Measurements from ENCODE around the gene PPP1R17.

The PPP1R17 gene

GRCh38 chr7:31705377-31705776 is 18.4 kb downstream of the PPP1R17 start:
- peaks cover 23% of the 10 kb centered on the region for H3K27me3 ChIP-seq (ENCODE audit: control insufficient read depth, insufficient read depth, low read length)
- H3K27ac ChIP-seq (ENCODE audit: low read length), result no peak overlapping the region
- H3K36me3 ChIP-seq (ENCODE audit: control insufficient read depth, low read depth, low read length), result no peaks in the 10 kb centered on the region
- peaks cover 7% of the 10 kb centered on the region for H3K4me1 ChIP-seq (ENCODE audit: control insufficient read depth, low read depth, low read length)
- no peak overlapping the region for H3K9ac ChIP-seq (ENCODE audit: low read length)
- no peaks in the 10 kb centered on the region for H3K9me3 ChIP-seq (ENCODE audit: control insufficient read depth, low read depth, low read length)
- H3K4me3 ChIP-seq (ENCODE audit: low read length), result no peak overlapping the region

GRCh38 chr7:31707089-31707488 is 20.1 kb downstream of the PPP1R17 start:
- H3K9ac ChIP-seq (ENCODE audit: low read length), result no peak overlapping the region
- H3K4me3 ChIP-seq (ENCODE audit: low read length), result no peak overlapping the region
- H3K4me1 ChIP-seq (ENCODE audit: control insufficient read depth, low read depth, low read length), result peaks cover 14% of the 10 kb centered on the region
- H3K27me3 ChIP-seq (ENCODE audit: control insufficient read depth, insufficient read depth, low read length), result peaks cover 39% of the 10 kb centered on the region
- H3K9me3 ChIP-seq (ENCODE audit: control insufficient read depth, low read depth, low read length), result no peaks in the 10 kb centered on the region
- no peaks in the 10 kb centered on the region for H3K36me3 ChIP-seq (ENCODE audit: control insufficient read depth, low read depth, low read length)
- no peak overlapping the region for H3K27ac ChIP-seq (ENCODE audit: low read length)

- Histone ChIP-seq H3K4me3 (ENCODE audit: low read length) (peak overlapping the region; percentile 14), H3K27ac (ENCODE audit: low read length) (no peak overlapping the region), H3K9ac (ENCODE audit: low read length) (no peak overlapping the region), H3K4me1 (ENCODE audit: control insufficient read depth, low read depth, low read length) (peaks cover 14% of the 10 kb centered on the region), H3K9me3 (ENCODE audit: control insufficient read depth, low read depth, low read length) (no peaks in the 10 kb centered on the region), H3K36me3 (ENCODE audit: control insufficient read depth, low read depth, low read length) (no peaks in the 10 kb centered on the region), H3K27me3 (ENCODE audit: control insufficient read depth, insufficient read depth, low read length) (peaks cover 43% of the 10 kb centered on the region)
Observed at GRCh38 chr7:31710171-31710570, 23.2 kb downstream of the PPP1R17 start.

- H3K9me3 ChIP-seq (ENCODE audit: control insufficient read depth, low read depth, low read length), result no peaks in the 10 kb centered on the region
- no peak overlapping the region for H3K9ac ChIP-seq (ENCODE audit: low read length)
- no peak overlapping the region for H3K4me3 ChIP-seq (ENCODE audit: low read length)
- no peaks in the 10 kb centered on the region for H3K4me1 ChIP-seq (ENCODE audit: control insufficient read depth, low read depth, low read length)
- no peak overlapping the region for H3K27ac ChIP-seq (ENCODE audit: low read length)
- H3K36me3 ChIP-seq (ENCODE audit: control insufficient read depth, low read depth, low read length), result no peaks in the 10 kb centered on the region
- peaks cover 11% of the 10 kb centered on the region for H3K27me3 ChIP-seq (ENCODE audit: control insufficient read depth, insufficient read depth, low read length)
Observed at GRCh38 chr7:31716355-31716754, 29.3 kb downstream of the PPP1R17 start.

GRCh38 chr7:31720366-31720765 is 33.4 kb downstream of the PPP1R17 start:
- H3K4me1 ChIP-seq (ENCODE audit: control insufficient read depth, low read depth, low read length), result no peaks in the 10 kb centered on the region
- H3K36me3 ChIP-seq (ENCODE audit: control insufficient read depth, low read depth, low read length), result no peaks in the 10 kb centered on the region
- no peak overlapping the region for H3K9ac ChIP-seq (ENCODE audit: low read length)
- no peaks in the 10 kb centered on the region for H3K9me3 ChIP-seq (ENCODE audit: control insufficient read depth, low read depth, low read length)
- no peaks in the 10 kb centered on the region for H3K27me3 ChIP-seq (ENCODE audit: control insufficient read depth, insufficient read depth, low read length)
- H3K4me3 ChIP-seq (ENCODE audit: low read length), result no peak overlapping the region
- no peak overlapping the region for H3K27ac ChIP-seq (ENCODE audit: low read length)

GRCh38 chr7:31724696-31725095 is 37.7 kb downstream of the PPP1R17 start:
- no peak overlapping the region for H3K4me3 ChIP-seq (ENCODE audit: low read length)
- no peaks in the 10 kb centered on the region for H3K4me1 ChIP-seq (ENCODE audit: control insufficient read depth, low read depth, low read length)
- no peaks in the 10 kb centered on the region for H3K9me3 ChIP-seq (ENCODE audit: control insufficient read depth, low read depth, low read length)
- no peak overlapping the region for H3K27ac ChIP-seq (ENCODE audit: low read length)
- no peak overlapping the region for H3K9ac ChIP-seq (ENCODE audit: low read length)
- H3K36me3 ChIP-seq (ENCODE audit: control insufficient read depth, low read depth, low read length), result no peaks in the 10 kb centered on the region
- H3K27me3 ChIP-seq (ENCODE audit: control insufficient read depth, insufficient read depth, low read length), result no peaks in the 10 kb centered on the region

- Histone ChIP-seq H3K9me3 (ENCODE audit: control insufficient read depth, low read depth, low read length) (no peaks in the 10 kb centered on the region), H3K27me3 (ENCODE audit: control insufficient read depth, insufficient read depth, low read length) (no peaks in the 10 kb centered on the region), H3K27ac (ENCODE audit: low read length) (no peak overlapping the region), H3K4me3 (ENCODE audit: low read length) (no peak overlapping the region), H3K36me3 (ENCODE audit: control insufficient read depth, low read depth, low read length) (no peaks in the 10 kb centered on the region), H3K4me1 (ENCODE audit: control insufficient read depth, low read depth, low read length) (no peaks in the 10 kb centered on the region), H3K9ac (ENCODE audit: low read length) (no peak overlapping the region)
Observed at GRCh38 chr7:31729195-31729804, 42.3 kb downstream of the PPP1R17 start.

GRCh38 chr7:31734456-31734855 is 47.4 kb downstream of the PPP1R17 start:
- Histone ChIP-seq H3K27ac (ENCODE audit: low read length) (no peak overlapping the region), H3K4me1 (ENCODE audit: control insufficient read depth, low read depth, low read length) (peaks cover 3% of the 10 kb centered on the region), H3K9ac (ENCODE audit: low read length) (no peak overlapping the region), H3K36me3 (ENCODE audit: control insufficient read depth, low read depth, low read length) (no peaks in the 10 kb centered on the region), H3K4me3 (ENCODE audit: low read length) (no peak overlapping the region), H3K9me3 (ENCODE audit: control insufficient read depth, low read depth, low read length) (no peaks in the 10 kb centered on the region), H3K27me3 (ENCODE audit: control insufficient read depth, insufficient read depth, low read length) (no peaks in the 10 kb centered on the region)

- Histone ChIP-seq H3K27me3 (ENCODE audit: control insufficient read depth, insufficient read depth, low read length) (no peaks in the 10 kb centered on the region), H3K9ac (ENCODE audit: low read length) (no peak overlapping the region), H3K4me1 (ENCODE audit: control insufficient read depth, low read depth, low read length) (peaks cover 3% of the 10 kb centered on the region), H3K4me3 (ENCODE audit: low read length) (no peak overlapping the region), H3K9me3 (ENCODE audit: control insufficient read depth, low read depth, low read length) (no peaks in the 10 kb centered on the region), H3K27ac (ENCODE audit: low read length) (no peak overlapping the region), H3K36me3 (ENCODE audit: control insufficient read depth, low read depth, low read length) (no peaks in the 10 kb centered on the region)
Observed at GRCh38 chr7:31735991-31736982, 49.3 kb downstream of the PPP1R17 start.

- peaks cover 32% of the 10 kb centered on the region for H3K27me3 ChIP-seq (ENCODE audit: control insufficient read depth, insufficient read depth, low read length)
- no peaks in the 10 kb centered on the region for H3K9me3 ChIP-seq (ENCODE audit: control insufficient read depth, low read depth, low read length)
- no peaks in the 10 kb centered on the region for H3K36me3 ChIP-seq (ENCODE audit: control insufficient read depth, low read depth, low read length)
- no peak overlapping the region for H3K4me3 ChIP-seq (ENCODE audit: low read length)
- no peak overlapping the region for H3K9ac ChIP-seq (ENCODE audit: low read length)
- no peaks in the 10 kb centered on the region for H3K4me1 ChIP-seq (ENCODE audit: control insufficient read depth, low read depth, low read length)
- no peak overlapping the region for H3K27ac ChIP-seq (ENCODE audit: low read length)
Observed at GRCh38 chr7:31741852-31742251, 54.8 kb downstream of the PPP1R17 start.

GRCh38 chr7:31744294-31744874 is 57.4 kb downstream of the PPP1R17 start:
- no peaks in the 10 kb centered on the region for H3K9me3 ChIP-seq (ENCODE audit: control insufficient read depth, low read depth, low read length)
- no peak overlapping the region for H3K9ac ChIP-seq (ENCODE audit: low read length)
- no peaks in the 10 kb centered on the region for H3K36me3 ChIP-seq (ENCODE audit: control insufficient read depth, low read depth, low read length)
- H3K4me3 ChIP-seq (ENCODE audit: low read length), result no peak overlapping the region
- H3K4me1 ChIP-seq (ENCODE audit: control insufficient read depth, low read depth, low read length), result no peaks in the 10 kb centered on the region
- no peak overlapping the region for H3K27ac ChIP-seq (ENCODE audit: low read length)
- H3K27me3 ChIP-seq (ENCODE audit: control insufficient read depth, insufficient read depth, low read length), result peaks cover 32% of the 10 kb centered on the region
